Uterus (tissue), 2 donors: ENCODE results near the gene TOP1.

Experiments used
- POLR2A ChIP-seq, 2 donors: fragments of 450-650 bp; IDR thresholded peaks; one replicate each; pipeline ENCODE4 v1.6.1; 2016; ENCODE audit warnings: antibody characterized with exemption in 2 of 2, mild to moderate bottlenecking in 1 of 2, moderate library complexity in 1 of 2
- TF ChIP-seq, protein P1 (sequence below), 4 experiments: fragments of 200-600 bp in 2 of 4; fragments of 450-650 bp in 2 of 4; sonication (generic) in 2 of 4; IDR thresholded peaks; one replicate each; pipeline ENCODE4 v1.5.1; 2016 to 2019; ENCODE audit warnings: antibody characterized with exemption in 4 of 4, mild to moderate bottlenecking in 2 of 4, moderate library complexity in 1 of 4

GRCh38 chr20:40979247-40979646 is 49.4 kb upstream of the TOP1 start:
- no peak for TF ChIP-seq POLR2A (IDR thresholded peaks at IDR 0.05)
- TF ChIP-seq, protein P1, sequence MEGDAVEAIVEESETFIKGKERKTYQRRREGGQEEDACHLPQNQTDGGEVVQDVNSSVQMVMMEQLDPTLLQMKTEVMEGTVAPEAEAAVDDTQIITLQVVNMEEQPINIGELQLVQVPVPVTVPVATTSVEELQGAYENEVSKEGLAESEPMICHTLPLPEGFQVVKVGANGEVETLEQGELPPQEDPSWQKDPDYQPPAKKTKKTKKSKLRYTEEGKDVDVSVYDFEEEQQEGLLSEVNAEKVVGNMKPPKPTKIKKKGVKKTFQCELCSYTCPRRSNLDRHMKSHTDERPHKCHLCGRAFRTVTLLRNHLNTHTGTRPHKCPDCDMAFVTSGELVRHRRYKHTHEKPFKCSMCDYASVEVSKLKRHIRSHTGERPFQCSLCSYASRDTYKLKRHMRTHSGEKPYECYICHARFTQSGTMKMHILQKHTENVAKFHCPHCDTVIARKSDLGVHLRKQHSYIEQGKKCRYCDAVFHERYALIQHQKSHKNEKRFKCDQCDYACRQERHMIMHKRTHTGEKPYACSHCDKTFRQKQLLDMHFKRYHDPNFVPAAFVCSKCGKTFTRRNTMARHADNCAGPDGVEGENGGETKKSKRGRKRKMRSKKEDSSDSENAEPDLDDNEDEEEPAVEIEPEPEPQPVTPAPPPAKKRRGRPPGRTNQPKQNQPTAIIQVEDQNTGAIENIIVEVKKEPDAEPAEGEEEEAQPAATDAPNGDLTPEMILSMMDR (IDR thresholded peaks at IDR 0.05): no peak
